SK-N-SH (cell line): ENCODE data around the gene LAMTOR1.

Source experiments
- FOXJ3 ChIP-seq: sonication (generic); formaldehyde crosslinking; IDR thresholded peaks from 2 replicates; pipeline ENCODE4 v1.5.1; 2020; ENCODE audit warnings: mild to moderate bottlenecking, missing genetic modification reagents
- GABPA ChIP-seq: IDR thresholded peaks from 2 replicates; pipeline ENCODE4 v1.4.0; 2012; ENCODE audit warnings: low read depth, mild to moderate bottlenecking
- MXI1 ChIP-seq: IDR thresholded peaks from 2 replicates; pipeline ENCODE4 v1.6.1; 2012; ENCODE audit warnings: mild to moderate bottlenecking, low read depth, low read length, improper control_type of control experiment
- POLR2AphosphoS5 ChIP-seq: IDR thresholded peaks from 2 replicates; pipeline ENCODE4 v1.6.1; 2012; ENCODE audit warnings: low read depth, low read length
- RFX5 ChIP-seq: IDR thresholded peaks from 2 replicates; pipeline ENCODE4 v1.6.1; 2012; ENCODE audit warnings: mild to moderate bottlenecking, improper control_type of control experiment, low read length
- SIN3A ChIP-seq: IDR thresholded peaks from 2 replicates; pipeline ENCODE4 v1.6.1; 2012; ENCODE audit warnings: low read depth, mild to moderate bottlenecking, low read length, moderate library complexity, borderline replicate concordance
- TEAD4 ChIP-seq: IDR thresholded peaks from 2 replicates; pipeline ENCODE4 v1.4.0; 2012; ENCODE audit warnings: mild to moderate bottlenecking, borderline replicate concordance; ENCODE audit not compliant: insufficient read depth
- USF2 ChIP-seq: fragments of 150-350 bp; IDR thresholded peaks from 2 replicates; pipeline ENCODE4 v1.6.1; 2017; ENCODE audit warnings: antibody characterized with exemption, low read length, low read depth, borderline replicate concordance
- YY1 ChIP-seq: IDR thresholded peaks from 2 replicates; pipeline ENCODE4 v1.4.0; 2012; ENCODE audit warnings: low read depth, mild to moderate bottlenecking
- ZBTB33 ChIP-seq: IDR thresholded peaks from 2 replicates; pipeline ENCODE4 v1.4.0; 2012; ENCODE audit warnings: low read depth, borderline replicate concordance
- TF ChIP-seq, protein P1 (sequence below): fragments of 200-600 bp; sonication (generic); IDR thresholded peaks from 2 replicates; pipeline ENCODE4 v1.6.1; 2017; ENCODE audit warnings: antibody characterized with exemption, mild to moderate bottlenecking, moderate library complexity
- TF ChIP-seq, protein P2 (sequence below): IDR thresholded peaks from 2 replicates; pipeline ENCODE4 v1.4.0; 2012; ENCODE audit warnings: low read depth, borderline replicate concordance

DNA sequence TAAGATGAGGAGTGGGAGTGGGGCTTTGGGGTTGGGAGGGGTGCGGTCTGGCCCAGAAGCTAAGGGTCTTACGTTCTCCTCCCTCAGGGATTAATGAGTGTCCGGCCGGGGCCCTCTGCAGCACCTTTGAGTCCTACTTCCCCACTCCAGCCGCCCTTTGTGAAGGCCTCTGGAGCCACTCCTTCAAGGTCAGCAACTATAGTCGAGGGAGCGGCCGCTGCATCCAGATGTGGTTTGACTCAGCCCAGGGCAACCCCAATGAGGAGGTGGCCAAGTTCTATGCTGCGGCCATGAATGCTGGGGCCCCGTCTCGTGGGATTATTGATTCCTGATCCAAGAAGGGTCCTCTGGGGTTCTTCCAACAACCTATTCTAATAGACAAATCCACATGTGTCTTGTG is 36.4 kb upstream of the LAMTOR1 start:
- TF ChIP-seq, protein P1, sequence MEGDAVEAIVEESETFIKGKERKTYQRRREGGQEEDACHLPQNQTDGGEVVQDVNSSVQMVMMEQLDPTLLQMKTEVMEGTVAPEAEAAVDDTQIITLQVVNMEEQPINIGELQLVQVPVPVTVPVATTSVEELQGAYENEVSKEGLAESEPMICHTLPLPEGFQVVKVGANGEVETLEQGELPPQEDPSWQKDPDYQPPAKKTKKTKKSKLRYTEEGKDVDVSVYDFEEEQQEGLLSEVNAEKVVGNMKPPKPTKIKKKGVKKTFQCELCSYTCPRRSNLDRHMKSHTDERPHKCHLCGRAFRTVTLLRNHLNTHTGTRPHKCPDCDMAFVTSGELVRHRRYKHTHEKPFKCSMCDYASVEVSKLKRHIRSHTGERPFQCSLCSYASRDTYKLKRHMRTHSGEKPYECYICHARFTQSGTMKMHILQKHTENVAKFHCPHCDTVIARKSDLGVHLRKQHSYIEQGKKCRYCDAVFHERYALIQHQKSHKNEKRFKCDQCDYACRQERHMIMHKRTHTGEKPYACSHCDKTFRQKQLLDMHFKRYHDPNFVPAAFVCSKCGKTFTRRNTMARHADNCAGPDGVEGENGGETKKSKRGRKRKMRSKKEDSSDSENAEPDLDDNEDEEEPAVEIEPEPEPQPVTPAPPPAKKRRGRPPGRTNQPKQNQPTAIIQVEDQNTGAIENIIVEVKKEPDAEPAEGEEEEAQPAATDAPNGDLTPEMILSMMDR = no peak
- TF ChIP-seq RFX5 (no peak), YY1 (no peak), FOXJ3 (CRISPR knock-in tag) (no peak), ZBTB33 (no peak), USF2 (no peak), POLR2AphosphoS5 (no peak), GABPA (no peak), MXI1 (no peak), SIN3A (no peak), TEAD4 (no peak)
- TF ChIP-seq, protein P2, sequence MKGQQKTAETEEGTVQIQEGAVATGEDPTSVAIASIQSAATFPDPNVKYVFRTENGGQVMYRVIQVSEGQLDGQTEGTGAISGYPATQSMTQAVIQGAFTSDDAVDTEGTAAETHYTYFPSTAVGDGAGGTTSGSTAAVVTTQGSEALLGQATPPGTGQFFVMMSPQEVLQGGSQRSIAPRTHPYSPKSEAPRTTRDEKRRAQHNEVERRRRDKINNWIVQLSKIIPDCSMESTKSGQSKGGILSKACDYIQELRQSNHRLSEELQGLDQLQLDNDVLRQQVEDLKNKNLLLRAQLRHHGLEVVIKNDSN = no peak
